ENCODE measurements around the gene GDA. TPM values are rescaled to one million over a fixed set of nuclear protein-coding genes. Genes with fewer than 3 reads are reported as not detected.

GDA gene
- total and polyA plus RNA-seq, 5 donors from 2014 or later, result not detected

DNA sequence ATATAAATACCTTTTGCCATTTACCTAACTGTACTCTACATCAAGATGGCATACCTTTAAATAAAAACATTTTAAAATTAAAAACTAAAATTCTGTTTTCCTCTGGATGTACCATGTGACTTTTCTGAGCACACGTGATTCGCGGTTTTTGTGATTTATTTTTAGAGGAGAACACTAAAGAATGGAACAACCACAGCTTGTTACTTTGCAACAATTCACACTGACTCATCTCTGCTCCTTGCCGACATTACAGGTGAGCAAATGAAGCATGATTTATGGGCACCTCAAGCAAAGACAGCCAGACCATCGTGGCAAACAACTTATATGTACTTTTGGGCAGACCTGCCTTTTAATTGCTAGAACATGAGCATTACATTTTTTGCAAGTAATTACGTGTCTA lies 61.3 kb downstream of the GDA start:
- H3K4me1 ChIP-seq (ENCODE audit: control insufficient read depth, insufficient read depth, low read length, poor library complexity, severe bottlenecking), result no peaks in the 10 kb centered on the region
- no peaks in the 10 kb centered on the region for H3K9me3 ChIP-seq (ENCODE audit: control insufficient read depth in 2 of 2, low read length in 2 of 2)
- ATAC-seq (ENCODE audit: low read depth in 2 of 2), result no peak
- H3K36me3 ChIP-seq (ENCODE audit: control insufficient read depth, insufficient read depth, low read length), result no peaks in the 10 kb centered on the region
- no peak overlapping the region for H3K4me3 ChIP-seq (ENCODE audit: low read depth, low read length)
- Mint-ChIP-seq H3K36me3 (no peaks in the 10 kb centered on the region), H3K4me3 (no peak overlapping the region), H3K27ac (no peak overlapping the region), H3K27me3 (peaks cover 23% of the 10 kb centered on the region), H3K4me1 (no peaks in the 10 kb centered on the region), H3K9me3 (peaks cover 0 to 1% (median 0%) of the 10 kb centered on the region in 7 donors)
- H3K27me3 ChIP-seq (ENCODE audit: control insufficient read depth, insufficient read depth, low read length), result peaks cover 11% of the 10 kb centered on the region
- no peak overlapping the region for H3K27ac ChIP-seq (ENCODE audit: insufficient read depth, low read length, poor library complexity, severe bottlenecking)
- DNase-seq, result no peak

DNA sequence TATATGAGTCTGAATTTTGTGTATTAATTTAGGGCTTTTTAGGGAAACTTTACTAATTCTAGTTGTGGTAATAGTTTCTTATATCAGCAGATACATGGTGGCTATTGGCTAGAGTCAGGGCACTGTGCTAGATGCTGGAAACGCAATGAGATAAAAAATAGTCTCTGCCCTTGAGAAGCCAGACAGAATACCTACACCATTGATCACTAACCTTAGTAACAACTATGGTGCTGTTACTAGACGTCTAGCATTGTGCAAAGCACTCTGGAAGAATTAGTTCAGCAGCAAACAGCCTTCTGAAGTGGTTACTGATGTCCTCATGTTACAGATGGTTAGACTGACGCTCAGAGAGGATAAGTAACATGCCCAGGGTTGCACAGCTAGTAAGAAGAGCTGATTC lies 61.8 kb downstream of the GDA start:
- no peak overlapping the region for H3K4me3 Mint-ChIP-seq
- no peak for DNase-seq
- H3K4me3 ChIP-seq (ENCODE audit: low read depth, low read length), result no peak overlapping the region
- no peaks in the 10 kb centered on the region for H3K4me1 ChIP-seq (ENCODE audit: control insufficient read depth, insufficient read depth, low read length, poor library complexity, severe bottlenecking)
- H3K27me3 ChIP-seq (ENCODE audit: control insufficient read depth, insufficient read depth, low read length), result peaks cover 11% of the 10 kb centered on the region
- H3K27ac ChIP-seq (ENCODE audit: insufficient read depth, low read length, poor library complexity, severe bottlenecking), result no peak overlapping the region
- peaks cover 23% of the 10 kb centered on the region for H3K27me3 Mint-ChIP-seq
- no peaks in the 10 kb centered on the region for H3K4me1 Mint-ChIP-seq
- H3K36me3 Mint-ChIP-seq, result no peaks in the 10 kb centered on the region
- H3K27ac Mint-ChIP-seq, result no peak overlapping the region
- H3K9me3 ChIP-seq (ENCODE audit: control insufficient read depth in 2 of 2, low read length in 2 of 2), result no peaks in the 10 kb centered on the region
- no peak for ATAC-seq (ENCODE audit: low read depth in 2 of 2)
- peaks cover 0 to 1% (median 0%) of the 10 kb centered on the region in 7 donors for H3K9me3 Mint-ChIP-seq
- H3K36me3 ChIP-seq (ENCODE audit: control insufficient read depth, insufficient read depth, low read length), result no peaks in the 10 kb centered on the region

DNA sequence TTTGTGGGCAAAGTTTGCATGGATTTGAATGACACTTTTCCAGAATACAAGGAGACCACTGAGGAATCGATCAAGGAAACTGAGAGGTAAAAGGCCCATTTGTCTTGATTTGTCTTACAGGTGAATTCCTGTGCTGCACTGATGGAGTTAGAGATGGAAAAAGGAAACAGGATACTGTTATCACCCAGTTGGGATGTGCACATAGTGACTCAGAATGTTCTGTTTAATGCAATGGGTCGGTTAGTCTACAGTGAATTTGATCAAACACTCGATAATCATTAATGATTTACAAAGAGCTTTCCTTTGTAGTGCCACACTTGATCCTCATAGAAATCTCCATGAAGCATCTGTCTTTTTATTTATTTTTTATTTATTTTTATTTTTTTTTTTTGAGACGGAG lies 64.7 kb downstream of the GDA start:
- peaks cover 9% of the 10 kb centered on the region for H3K27me3 ChIP-seq (ENCODE audit: control insufficient read depth, insufficient read depth, low read length)
- no peaks in the 10 kb centered on the region for H3K36me3 ChIP-seq (ENCODE audit: control insufficient read depth, insufficient read depth, low read length)
- DNase-seq, result no peak
- Mint-ChIP-seq H3K4me3 (no peak overlapping the region), H3K4me1 (no peaks in the 10 kb centered on the region), H3K9me3 (no peaks in the 10 kb centered on the region), H3K36me3 (no peaks in the 10 kb centered on the region), H3K27me3 (peaks cover 15% of the 10 kb centered on the region), H3K27ac (no peak overlapping the region)
- no peaks in the 10 kb centered on the region for H3K9me3 ChIP-seq (ENCODE audit: control insufficient read depth in 2 of 2, low read length in 2 of 2)
- ATAC-seq (ENCODE audit: low read depth in 2 of 2), result no peak
- no peak overlapping the region for H3K4me3 ChIP-seq (ENCODE audit: low read depth, low read length)
- no peak overlapping the region for H3K27ac ChIP-seq (ENCODE audit: insufficient read depth, low read length, poor library complexity, severe bottlenecking)
- no peaks in the 10 kb centered on the region for H3K4me1 ChIP-seq (ENCODE audit: control insufficient read depth, insufficient read depth, low read length, poor library complexity, severe bottlenecking)

DNA sequence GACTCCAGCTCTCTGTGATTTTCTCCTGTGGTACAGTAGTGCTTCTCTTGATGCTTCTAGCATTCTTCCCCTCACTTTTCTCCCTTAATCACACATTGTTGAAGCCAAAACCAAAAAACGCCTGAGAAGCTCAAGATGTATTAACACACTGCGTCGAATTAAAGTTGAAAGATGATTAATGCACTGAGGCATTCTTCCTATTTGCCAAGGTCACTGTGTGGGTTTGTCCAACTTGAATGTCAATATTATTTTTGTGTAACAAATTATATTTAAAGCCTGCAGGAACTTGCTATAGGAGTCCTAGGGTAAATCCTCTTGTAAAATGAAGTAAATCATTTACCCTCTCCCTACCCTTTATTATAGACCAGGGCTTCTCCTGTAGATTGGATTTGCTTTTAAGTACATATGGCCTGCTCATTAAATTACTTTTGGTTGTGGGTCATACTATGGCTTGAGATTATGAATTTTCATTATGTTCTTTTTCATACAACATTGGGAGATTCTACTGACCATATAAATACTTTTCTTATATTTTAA lies 68.1 kb downstream of the GDA start:
- no peak for ATAC-seq (ENCODE audit: low read depth in 2 of 2)
- no peaks in the 10 kb centered on the region for H3K9me3 ChIP-seq (ENCODE audit: control insufficient read depth in 2 of 2, low read length in 2 of 2)
- H3K4me3 ChIP-seq (ENCODE audit: low read depth, low read length), result no peak overlapping the region
- H3K9me3 Mint-ChIP-seq, result peaks cover 0 to 2% (median 0%) of the 10 kb centered on the region in 7 donors
- no peaks in the 10 kb centered on the region for H3K36me3 Mint-ChIP-seq
- no peak overlapping the region for H3K27ac Mint-ChIP-seq
- no peaks in the 10 kb centered on the region for H3K27me3 ChIP-seq (ENCODE audit: control insufficient read depth, insufficient read depth, low read length)
- H3K27me3 Mint-ChIP-seq, result peaks cover 5% of the 10 kb centered on the region
- H3K4me1 Mint-ChIP-seq, result no peaks in the 10 kb centered on the region
- H3K4me3 Mint-ChIP-seq, result no peak overlapping the region
- H3K27ac ChIP-seq (ENCODE audit: insufficient read depth, low read length, poor library complexity, severe bottlenecking), result no peak overlapping the region
- no peaks in the 10 kb centered on the region for H3K36me3 ChIP-seq (ENCODE audit: control insufficient read depth, insufficient read depth, low read length)
- DNase-seq, result no peak
- H3K4me1 ChIP-seq (ENCODE audit: control insufficient read depth, insufficient read depth, low read length, poor library complexity, severe bottlenecking), result no peaks in the 10 kb centered on the region

DNA sequence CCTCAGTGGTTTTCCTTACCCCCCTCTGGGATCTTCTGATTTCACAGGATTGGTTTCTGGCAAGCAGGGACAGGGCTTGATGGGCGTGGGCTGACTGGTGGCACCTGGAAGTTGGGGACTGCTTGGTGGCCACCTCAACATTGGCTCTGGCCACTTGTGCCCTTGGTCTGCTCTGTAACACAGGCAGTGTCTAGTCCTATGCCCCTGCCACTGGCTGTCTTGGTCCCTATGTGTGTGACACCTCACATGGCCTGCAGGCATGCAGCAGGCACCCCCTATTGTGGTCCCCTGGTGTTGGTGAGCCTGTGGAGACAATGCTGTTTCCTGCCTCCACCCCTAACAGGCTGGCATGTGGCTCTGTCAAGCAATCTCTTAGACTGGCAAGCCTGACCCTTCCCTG lies 71.3 kb downstream of the GDA start:
- Histone ChIP-seq H3K4me3 (ENCODE audit: low read depth, low read length) (no peak overlapping the region), H3K4me1 (ENCODE audit: control insufficient read depth, insufficient read depth, low read length, poor library complexity, severe bottlenecking) (no peaks in the 10 kb centered on the region), H3K9me3 (ENCODE audit: control insufficient read depth in 2 of 2, low read length in 2 of 2) (no peaks in the 10 kb centered on the region), H3K27ac (ENCODE audit: insufficient read depth, low read length, poor library complexity, severe bottlenecking) (no peak overlapping the region), H3K27me3 (ENCODE audit: control insufficient read depth, insufficient read depth, low read length) (peaks cover 2% of the 10 kb centered on the region), H3K36me3 (ENCODE audit: control insufficient read depth, insufficient read depth, low read length) (no peaks in the 10 kb centered on the region)
- H3K4me3 Mint-ChIP-seq, result no peak overlapping the region
- peaks cover 0 to 2% (median 0%) of the 10 kb centered on the region in 7 donors for H3K9me3 Mint-ChIP-seq
- DNase-seq, result no peak
- no peak overlapping the region for H3K27ac Mint-ChIP-seq
- no peaks in the 10 kb centered on the region for H3K4me1 Mint-ChIP-seq
- no peaks in the 10 kb centered on the region for H3K36me3 Mint-ChIP-seq
- no peak for ATAC-seq (ENCODE audit: low read depth in 2 of 2)
- peaks cover 15% of the 10 kb centered on the region for H3K27me3 Mint-ChIP-seq

DNA sequence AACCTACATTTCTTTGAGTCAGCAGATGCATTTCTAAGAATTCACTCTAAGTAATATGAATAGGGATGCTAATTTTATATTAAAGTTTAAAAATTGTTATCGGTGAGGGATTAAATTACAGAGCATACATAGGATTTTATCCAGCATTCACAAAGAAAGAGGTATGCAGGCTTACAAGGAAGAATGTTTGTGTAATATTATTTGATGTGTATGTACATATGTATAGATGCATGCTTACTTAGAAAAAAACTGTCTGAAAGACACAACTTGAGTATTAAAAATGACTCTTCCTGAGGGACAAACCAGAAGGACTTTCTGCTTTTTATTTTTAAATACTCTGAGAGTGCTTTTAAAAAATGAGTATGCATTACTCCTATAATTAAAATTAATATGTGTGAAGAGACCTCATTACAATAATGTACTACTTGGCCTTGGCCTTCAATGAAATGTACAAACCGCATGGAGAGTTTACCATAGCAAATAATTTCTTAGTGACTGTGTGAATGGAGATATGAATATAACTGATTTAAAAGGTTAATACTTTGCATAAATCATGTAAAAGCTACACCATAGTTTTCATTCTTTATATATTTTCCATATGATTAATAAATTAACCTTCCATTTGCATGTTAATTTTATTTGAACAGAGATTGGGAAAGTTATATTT lies 77.0 kb downstream of the GDA start:
- H3K27ac Mint-ChIP-seq, result no peak overlapping the region
- peaks cover 22% of the 10 kb centered on the region for H3K27me3 Mint-ChIP-seq
- Histone ChIP-seq H3K27me3 (ENCODE audit: control insufficient read depth, insufficient read depth, low read length) (peaks cover 5% of the 10 kb centered on the region), H3K36me3 (ENCODE audit: control insufficient read depth, insufficient read depth, low read length) (no peaks in the 10 kb centered on the region), H3K4me1 (ENCODE audit: control insufficient read depth, insufficient read depth, low read length, poor library complexity, severe bottlenecking) (no peaks in the 10 kb centered on the region), H3K4me3 (ENCODE audit: low read depth, low read length) (no peak overlapping the region), H3K27ac (ENCODE audit: insufficient read depth, low read length, poor library complexity, severe bottlenecking) (no peak overlapping the region), H3K9me3 (ENCODE audit: control insufficient read depth in 2 of 2, low read length in 2 of 2) (no peaks in the 10 kb centered on the region)
- no peak overlapping the region for H3K4me3 Mint-ChIP-seq
- DNase-seq (no peak), ATAC-seq (ENCODE audit: low read depth in 2 of 2) (no peak)
- no peaks in the 10 kb centered on the region for H3K4me1 Mint-ChIP-seq
- H3K36me3 Mint-ChIP-seq, result no peaks in the 10 kb centered on the region
- peaks cover 0 to 2% (median 0%) of the 10 kb centered on the region in 7 donors for H3K9me3 Mint-ChIP-seq

DNA sequence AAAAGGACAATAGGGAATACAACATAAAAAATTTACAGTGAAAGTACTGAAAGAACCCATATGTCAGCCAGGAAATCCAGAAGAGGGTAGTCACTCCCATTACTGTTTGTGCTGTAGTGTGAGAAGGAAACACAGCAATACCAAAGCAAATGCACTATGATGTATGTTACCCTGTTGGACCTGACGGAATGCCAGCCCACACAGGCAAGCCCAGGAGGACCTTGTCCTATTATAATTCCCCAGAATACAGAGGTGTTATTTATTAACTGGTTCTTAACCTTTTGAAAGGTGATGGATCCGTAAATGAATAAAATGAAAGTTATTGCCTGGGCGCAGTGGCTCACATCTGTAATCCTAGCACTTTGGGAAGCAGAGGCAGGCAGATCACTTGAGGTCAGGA lies 79.0 kb downstream of the GDA start:
- Histone ChIP-seq H3K9me3 (ENCODE audit: control insufficient read depth in 2 of 2, low read length in 2 of 2) (no peaks in the 10 kb centered on the region), H3K4me3 (ENCODE audit: low read depth, low read length) (no peak overlapping the region), H3K27ac (ENCODE audit: insufficient read depth, low read length, poor library complexity, severe bottlenecking) (no peak overlapping the region), H3K27me3 (ENCODE audit: control insufficient read depth, insufficient read depth, low read length) (peaks cover 2% of the 10 kb centered on the region), H3K36me3 (ENCODE audit: control insufficient read depth, insufficient read depth, low read length) (no peaks in the 10 kb centered on the region), H3K4me1 (ENCODE audit: control insufficient read depth, insufficient read depth, low read length, poor library complexity, severe bottlenecking) (no peaks in the 10 kb centered on the region)
- no peak overlapping the region for H3K27ac Mint-ChIP-seq
- H3K9me3 Mint-ChIP-seq, result no peaks in the 10 kb centered on the region
- H3K4me3 Mint-ChIP-seq, result no peak overlapping the region
- peaks cover 0 to 4% (median 0%) of the 10 kb centered on the region in 4 donors for H3K4me1 Mint-ChIP-seq
- no peaks in the 10 kb centered on the region for H3K36me3 Mint-ChIP-seq
- DNase-seq (no peak), ATAC-seq (ENCODE audit: low read depth in 2 of 2) (no peak)
- peaks cover 16% of the 10 kb centered on the region for H3K27me3 Mint-ChIP-seq

DNA sequence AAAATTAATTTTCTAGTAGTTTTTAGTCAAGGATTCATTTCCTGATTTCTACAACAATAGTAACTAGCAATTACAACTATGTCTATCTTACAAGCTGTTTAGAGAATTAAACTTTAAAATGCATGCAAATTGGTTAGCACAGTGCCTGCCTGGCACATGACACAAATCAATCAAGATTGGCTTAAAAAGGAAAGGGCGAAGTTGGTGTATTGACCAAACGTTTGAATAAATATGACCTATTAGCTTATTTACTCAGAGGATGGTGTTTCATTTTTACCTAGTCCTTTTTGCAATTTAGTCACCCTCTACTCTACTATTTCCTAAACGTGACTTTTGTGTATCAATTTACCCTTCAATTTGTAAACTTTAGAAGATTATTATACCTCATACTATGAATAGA lies 83.5 kb downstream of the GDA start:
- Mint-ChIP-seq H3K4me3 (no peak overlapping the region), H3K36me3 (no peaks in the 10 kb centered on the region), H3K4me1 (peaks cover 0 to 4% (median 0%) of the 10 kb centered on the region in 4 donors), H3K27ac (no peak overlapping the region), H3K9me3 (no peaks in the 10 kb centered on the region), H3K27me3 (peaks cover 7% of the 10 kb centered on the region)
- DNase-seq (no peak), ATAC-seq (ENCODE audit: low read depth in 2 of 2) (no peak)
- Histone ChIP-seq H3K27ac (ENCODE audit: insufficient read depth, low read length, poor library complexity, severe bottlenecking) (no peak overlapping the region), H3K9me3 (ENCODE audit: control insufficient read depth in 2 of 2, low read length in 2 of 2) (no peaks in the 10 kb centered on the region), H3K36me3 (ENCODE audit: control insufficient read depth, insufficient read depth, low read length) (no peaks in the 10 kb centered on the region), H3K27me3 (ENCODE audit: control insufficient read depth, insufficient read depth, low read length) (peaks cover 4% of the 10 kb centered on the region), H3K4me1 (ENCODE audit: control insufficient read depth, insufficient read depth, low read length, poor library complexity, severe bottlenecking) (no peaks in the 10 kb centered on the region), H3K4me3 (ENCODE audit: low read depth, low read length) (no peak overlapping the region)

Data from CD4-positive, CD25-positive, alpha-beta regulatory T cell (primary cell).